HG03025 (cell line): ENCODE data around the gene HSP90AB1.

Experiments
- ATAC-seq: cut with Tn5 transposase; IDR thresholded peaks from one replicate; pipeline ENCODE4 v1.9.1; 2021; ENCODE audit warnings: mild to moderate bottlenecking, moderate library complexity; ENCODE audit not compliant: unreplicated experiment, low FRiP score

HSP90AB1 gene

GRCh38 chr6:44278315-44278714 is 31.4 kb downstream of the HSP90AB1 start:
- no peak for ATAC-seq

- ATAC-seq: no peak
Observed at GRCh38 chr6:44278774-44279697, 32.1 kb downstream of the HSP90AB1 start.

- ATAC-seq: no peak
Observed at GRCh38 chr6:44284121-44284520, 37.2 kb downstream of the HSP90AB1 start.

GRCh38 chr6:44284867-44285266 is 38.0 kb downstream of the HSP90AB1 start:
- no peak for ATAC-seq

GRCh38 chr6:44285552-44286284 is 38.8 kb downstream of the HSP90AB1 start:
- no peak for ATAC-seq

GRCh38 chr6:44286285-44286565 is 39.3 kb downstream of the HSP90AB1 start:
- ATAC-seq: no peak

GRCh38 chr6:44286747-44287146 is 39.8 kb downstream of the HSP90AB1 start:
- no peak for ATAC-seq

GRCh38 chr6:44289726-44290260 is 42.9 kb downstream of the HSP90AB1 start:
- ATAC-seq: no peak

GRCh38 chr6:44291841-44292240 is 44.9 kb downstream of the HSP90AB1 start:
- no peak for ATAC-seq

- no peak for ATAC-seq
Observed at GRCh38 chr6:44292661-44293365, 45.9 kb downstream of the HSP90AB1 start.

GRCh38 chr6:44294832-44295791 is 48.2 kb downstream of the HSP90AB1 start:
- ATAC-seq: no peak

- no peak for ATAC-seq
Observed at GRCh38 chr6:44297063-44298038, 50.5 kb downstream of the HSP90AB1 start.

- no peak for ATAC-seq
Observed at GRCh38 chr6:44298055-44298803, 51.3 kb downstream of the HSP90AB1 start.

GRCh38 chr6:44298864-44299263 is 52.0 kb downstream of the HSP90AB1 start:
- ATAC-seq: no peak

- no peak for ATAC-seq
Observed at GRCh38 chr6:44300292-44300823, 53.5 kb downstream of the HSP90AB1 start.

GRCh38 chr6:44301106-44301505 is 54.2 kb downstream of the HSP90AB1 start:
- ATAC-seq: no peak

GRCh38 chr6:44301782-44302564 is 55.1 kb downstream of the HSP90AB1 start:
- ATAC-seq: no peak
